ENCODE data around the gene BTN1A1. TPM values are rescaled to one million over a fixed set of nuclear protein-coding genes. Genes with fewer than 3 reads are reported as not detected.
A peak's percentile ranks its signal among the peaks of the same experiment; 100 is the strongest.

Gene BTN1A1
- polyA plus RNA-seq, 1 donor (not counting 4 experiments of a cell fraction or from before 2014, with no cell fraction given) = not detected

GRCh38 chr6:26520237-26520849 lies 20.2 kb downstream of the BTN1A1 start:
- Histone ChIP-seq H3K9me1 (ENCODE audit: control insufficient read depth, extremely low read depth, insufficient read depth, low read length) (no peaks in the 10 kb centered on the region), H3K27me3 (ENCODE audit: control insufficient read depth, extremely low read depth, insufficient read depth, low read length) (no peaks in the 10 kb centered on the region), H4K20me1 (ENCODE audit: control insufficient read depth, extremely low read depth, insufficient read depth, low read length) (no peaks in the 10 kb centered on the region), H3K79me2 (ENCODE audit: control insufficient read depth, insufficient read depth, low read length) (no peaks in the 10 kb centered on the region), H3K4me2 (ENCODE audit: control insufficient read depth, extremely low read depth, insufficient read depth, low read depth, low read length) (peak overlapping the region; percentile 70), H3K9ac (ENCODE audit: control insufficient read depth, extremely low read depth, insufficient read depth, low read length) (peak overlapping the region; percentile 26), H3K36me3 (ENCODE audit: control insufficient read depth in 2 of 2, extremely low read depth in 1 of 2, insufficient read depth in 2 of 2, low read length in 2 of 2) (no peaks in the 10 kb centered on the region), H3K4me1 (ENCODE audit: control insufficient read depth, extremely low read depth, insufficient read depth, low read length) (peaks cover 18% of the 10 kb centered on the region), H3K9me3 (ENCODE audit: control insufficient read depth, low read depth, low read length) (no peaks in the 10 kb centered on the region), H2AFZ (ENCODE audit: control insufficient read depth, low read length) (peak overlapping the region; percentile 86), H3K27ac (ENCODE audit: control insufficient read depth, insufficient read depth, low read length) (peak overlapping the region; percentile 65), H3K4me3 (ENCODE audit: control insufficient read depth in 2 of 3, extremely low read depth in 1 of 3, insufficient read depth in 2 of 3, low read depth in 1 of 3, low read length in 3 of 3) (peak overlapping the region; percentile 2 to 36 (median 21))
- FAIRE-seq (no peak), DNase-seq (ENCODE audit: low read depth, low spot score) (no peak)
- TF ChIP-seq EZH2 (IDR thresholded peaks at IDR 0.05; ENCODE audit: low read length) (no peak), CTCF (optimal IDR thresholded peaks at IDR 0.05 in 1 of 3, IDR thresholded peaks at IDR 0.05 in 1 of 3, conservative IDR thresholded peaks at IDR 0.05 in 1 of 3; ENCODE audit: extremely low read depth in 1 of 3, insufficient read depth in 2 of 3, low read length in 3 of 3) (no peak)
- dilution Hi-C loops (cut with MboI; ENCODE audit: extremely low pct_ligation_motif_present, low sequenced_read_pairs) = no loop called here

GRCh38 chr6:26520850-26521599 lies 20.9 kb downstream of the BTN1A1 start:
- Histone ChIP-seq H3K79me2 (ENCODE audit: control insufficient read depth, insufficient read depth, low read length) (no peaks in the 10 kb centered on the region), H3K4me1 (ENCODE audit: control insufficient read depth, extremely low read depth, insufficient read depth, low read length) (peaks cover 18% of the 10 kb centered on the region), H3K27me3 (ENCODE audit: control insufficient read depth, extremely low read depth, insufficient read depth, low read length) (no peaks in the 10 kb centered on the region), H3K27ac (ENCODE audit: control insufficient read depth, insufficient read depth, low read length) (peak overlapping the region; percentile 80), H3K4me2 (ENCODE audit: control insufficient read depth, extremely low read depth, insufficient read depth, low read depth, low read length) (peak overlapping the region; percentile 96), H3K9ac (ENCODE audit: control insufficient read depth, extremely low read depth, insufficient read depth, low read length) (peak overlapping the region; percentile 77), H3K9me3 (ENCODE audit: control insufficient read depth, low read depth, low read length) (no peaks in the 10 kb centered on the region), H4K20me1 (ENCODE audit: control insufficient read depth, extremely low read depth, insufficient read depth, low read length) (no peaks in the 10 kb centered on the region), H3K9me1 (ENCODE audit: control insufficient read depth, extremely low read depth, insufficient read depth, low read length) (no peaks in the 10 kb centered on the region), H3K36me3 (ENCODE audit: control insufficient read depth in 2 of 2, extremely low read depth in 1 of 2, insufficient read depth in 2 of 2, low read length in 2 of 2) (no peaks in the 10 kb centered on the region), H3K4me3 (ENCODE audit: control insufficient read depth in 2 of 3, extremely low read depth in 1 of 3, insufficient read depth in 2 of 3, low read depth in 1 of 3, low read length in 3 of 3) (peak overlapping the region; percentile 42 to 87 (median 78)), H2AFZ (ENCODE audit: control insufficient read depth, low read length) (peak overlapping the region; percentile 95)
- no peak for TF ChIP-seq CTCF (optimal IDR thresholded peaks at IDR 0.05 in 1 of 3, IDR thresholded peaks at IDR 0.05 in 1 of 3, conservative IDR thresholded peaks at IDR 0.05 in 1 of 3; ENCODE audit: extremely low read depth in 1 of 3, insufficient read depth in 2 of 3, low read length in 3 of 3)
- no peak for TF ChIP-seq EZH2 (IDR thresholded peaks at IDR 0.05; ENCODE audit: low read length)
- DNase-seq (ENCODE audit: low read depth, low spot score) (no peak), FAIRE-seq (no peak)
- dilution Hi-C loops (cut with MboI; ENCODE audit: extremely low pct_ligation_motif_present, low sequenced_read_pairs) = no loop called here

All from keratinocyte (primary cell).